B cell (primary cell): ENCODE results near the gene LEMD2. TPM values are rescaled to one million over a fixed set of nuclear protein-coding genes. Genes with fewer than 3 reads are reported as not detected.

Source experiments
- ATAC-seq: fragments of 200-7000 bp; cut with Tn5 transposase; one replicate; pipeline ENCODE4 v1.10.0; 2021; ENCODE audit warnings: low read depth, mild to moderate bottlenecking, moderate number of reproducible peaks, moderate library complexity
- CTCF ChIA-PET: fragments of 350-600 bp; sonication (Branson Sonifier 250); formaldehyde crosslinking; loops from one replicate; lab custom pipeline; 2021; ENCODE audit warnings: antibody characterized with exemption, inconsistent platforms; lab: Charles Lee
- POLR2A ChIA-PET: fragments of 350-600 bp; sonication (Branson Sonifier 250); formaldehyde crosslinking; loops from one replicate; lab custom pipeline; 2021; ENCODE audit warnings: antibody characterized with exemption; lab: Charles Lee
- DNase-seq: peaks from one replicate; pipeline ENCODE4 v3.0.0; 2013
- H2AFZ ChIP-seq: 2 replicates; pipeline ENCODE4 v1.6.1; 2012; ENCODE audit warnings: mild to moderate bottlenecking, low read depth, low read length; ENCODE audit not compliant: insufficient read depth, poor library complexity, severe bottlenecking
- H3K27ac ChIP-seq, 2 donors: 1 replicate in 1 of 2; 2 replicates in 1 of 2; pipeline ENCODE4 v1.5.1; 2012 to 2013; ENCODE audit warnings: low read length in 2 of 2, mild to moderate bottlenecking in 2 of 2, moderate library complexity in 1 of 2
- H3K27me3 ChIP-seq, 4 experiments: fragments of 200-600 bp in 1 of 4; sonication (generic) in 1 of 4; replicated peaks in 1 of 4; 1 replicate in 2 of 4; 2 replicates in 2 of 4; pipeline versions ENCODE4 v1.6.1 to v1.7.0; 2013 to 2016; ENCODE audit warnings: low read length in 3 of 4, mild to moderate bottlenecking in 2 of 4, mixed read lengths in 1 of 4, moderate library complexity in 1 of 4; ENCODE audit not compliant: insufficient read depth in 4 of 4, control insufficient read depth in 3 of 4; ENCODE audit errors: control extremely low read depth in 1 of 4
- H3K36me3 ChIP-seq, 2 experiments: replicated peaks in 1 of 2; 1 replicate in 1 of 2; 2 replicates in 1 of 2; pipeline versions ENCODE4 v1.6.1 to v1.7.1; 2013; ENCODE audit warnings: low read length in 1 of 2; ENCODE audit not compliant: insufficient read depth in 2 of 2, control insufficient read depth in 1 of 2; ENCODE audit errors: control extremely low read depth in 1 of 2, extremely low read depth in 1 of 2
- H3K4me1 ChIP-seq, 2 donors: fragments of 200-600 bp in 1 of 2; sonication (generic) in 1 of 2; 1 replicate in 1 of 2; 2 replicates in 1 of 2; pipeline versions ENCODE4 v1.5.1 to v1.6.1; 2013 to 2017; ENCODE audit warnings: low read length in 2 of 2; ENCODE audit not compliant: control insufficient read depth in 2 of 2, insufficient read depth in 2 of 2
- H3K4me2 ChIP-seq: replicated peaks from 2 replicates; pipeline ENCODE3; 2012; ENCODE audit warnings: mild to moderate bottlenecking, low read depth, low read length; ENCODE audit not compliant: poor library complexity, severe bottlenecking
- H3K4me3 ChIP-seq, 5 experiments: fragments of 200-600 bp in 1 of 5; sonication (generic) in 1 of 5; 1 replicate in 3 of 5; 2 replicates in 2 of 5; pipeline versions ENCODE4 v1.5.1 to v1.7.0; 2011 to 2016; ENCODE audit warnings: low read length in 4 of 5, mild to moderate bottlenecking in 4 of 5, low read depth in 2 of 5, control low read depth in 1 of 5, moderate library complexity in 1 of 5; ENCODE audit not compliant: insufficient read depth in 1 of 5; ENCODE audit errors: control extremely low read depth in 1 of 5, extremely low read depth in 1 of 5
- H3K79me2 ChIP-seq: fragments of 200-600 bp; sonication (generic); one replicate; pipeline ENCODE4 v1.6.0; 2016; ENCODE audit warnings: low read length; ENCODE audit not compliant: control insufficient read depth, insufficient read depth
- H3K9ac ChIP-seq: fragments of 200-600 bp; sonication (generic); 2 replicates; pipeline ENCODE4 v1.6.1; 2017; ENCODE audit warnings: mild to moderate bottlenecking, low read length, moderate library complexity
- H3K9me3 ChIP-seq, 3 donors: one replicate each; pipeline versions ENCODE4 v1.6.1 to v1.7.1; 2013; ENCODE audit warnings: low read length in 2 of 3; ENCODE audit not compliant: control insufficient read depth in 2 of 3, insufficient read depth in 1 of 3; ENCODE audit errors: control extremely low read depth in 1 of 3
- H4K20me1 ChIP-seq: 2 replicates; pipeline ENCODE4 v1.6.0; 2012; ENCODE audit warnings: mild to moderate bottlenecking, low read length; ENCODE audit not compliant: insufficient read depth, control insufficient read depth, poor library complexity, severe bottlenecking
- H3K27ac Mint-ChIP-seq: one replicate; pipeline ENCODE4 v1.8.0; 2021; ENCODE audit warnings: mixed read lengths
- H3K27me3 Mint-ChIP-seq: one replicate; pipeline ENCODE4 v1.8.0; 2021; ENCODE audit warnings: mixed read lengths
- H3K4me1 Mint-ChIP-seq: one replicate; pipeline ENCODE4 v1.8.0; 2021; ENCODE audit warnings: mixed read lengths
- H3K4me3 Mint-ChIP-seq: one replicate; pipeline ENCODE4 v1.8.0; 2021; ENCODE audit warnings: mixed read lengths
- H3K9me3 Mint-ChIP-seq: one replicate; pipeline ENCODE4 v1.8.0; 2022; ENCODE audit warnings: mixed read lengths; ENCODE audit not compliant: insufficient read depth
- CTCF ChIP-seq: fragments of 200-600 bp; IDR thresholded peaks from one replicate; pipeline ENCODE4 v1.8.0; 2022; ENCODE audit warnings: antibody characterized with exemption, mild to moderate bottlenecking
- EZH2 ChIP-seq: IDR thresholded peaks from 2 replicates; pipeline ENCODE4 v1.6.1; 2012; ENCODE audit warnings: borderline replicate concordance, low read depth, mild to moderate bottlenecking, moderate library complexity, low read length; ENCODE audit not compliant: insufficient read depth, poor library complexity, severe bottlenecking
- WGBS: methylation state at CpG from one replicate; pipeline ENCODE4 v1.1.5; 2013; ENCODE audit warnings: missing lambda C conversion rate; ENCODE audit not compliant: insufficient coverage; 5-methylcytosine and 5-hydroxymethylcytosine counted together
- intact Hi-C: fragments of 100-400 bp; cut with micrococcal nuclease; formaldehyde crosslinking; loops from one replicate; pipeline ENCODE4 v1.10.0; 2022
- polyA plus RNA-seq: library from polyadenylated mRNA; depleted of rRNA; stranded (reverse); fragments of >200 nt; gene quantifications from 2 replicates; pipeline ENCODE4 v1.2.3, GENCODE V29; 2012
- total RNA-seq, 2 donors: library from RNA; stranded (reverse); fragments of 120-200 nt in 1 of 2; gene quantifications; 1 replicate in 1 of 2; 2 replicates in 1 of 2; pipeline versions ENCODE4 v1.2.3 to v1.2.4, GENCODE V29; 2013 to 2022

Gene LEMD2
- total and polyA plus RNA-seq, 2 donors (not counting 1 experiment from before 2014, with no cell fraction given), result 58.7 to 113 TPM

- Histone ChIP-seq H3K79me2 (no peaks in the 10 kb centered on the region), H3K4me3 (no peak overlapping the region), H3K9me3 (no peaks in the 10 kb centered on the region), H3K9ac (no peak overlapping the region), H3K27ac (no peak overlapping the region), H3K27me3 (peaks cover 0 to 5% (median 2%) of the 10 kb centered on the region in 4 experiments), H2AFZ (no peak overlapping the region), H3K36me3 (no peaks in the 10 kb centered on the region), H4K20me1 (no peaks in the 10 kb centered on the region), H3K4me2 (no peak overlapping the region), H3K4me1 (peaks cover 0 to 3% of the 10 kb centered on the region in 2 donors)
- Mint-ChIP-seq H3K4me1 (peaks cover 2% of the 10 kb centered on the region), H3K4me3 (no peak overlapping the region), H3K27me3 (peaks cover 25% of the 10 kb centered on the region), H3K27ac (no peak overlapping the region), H3K9me3 (no peaks in the 10 kb centered on the region)
- CTCF ChIA-PET, result interaction anchor here (0.7 kb wide), 1 partner anchor 87 kb away, joined by 3 read pairs; no protein-coding TSS in a partner anchor
- WGBS, result 90% methylated on average over 12 of the region's 12 CpGs
- POLR2A ChIA-PET, result no interaction called here
- TF ChIP-seq CTCF, result no peak
- no peak for TF ChIP-seq EZH2
- DNase-seq, result no peak
- no peak for ATAC-seq
- intact Hi-C loops, result no loop called here
Observed at GRCh38 chr6:33756211-33756954, 32.5 kb downstream of the LEMD2 start.
